DOHH2 (cell line): ENCODE data around the gene SAMD4A.

Experiments
- CTCF ChIP-seq: fragments of 200-600 bp; sonication (generic); IDR thresholded peaks from one replicate; pipeline ENCODE4 v1.5.1; 2014; ENCODE audit warnings: antibody characterized with exemption, mild to moderate bottlenecking, low read depth, low read length; ENCODE audit not compliant: poor library complexity, severe bottlenecking
- EZH2phosphoT487 ChIP-seq: fragments of 200-600 bp; sonication (generic); IDR thresholded peaks from 2 replicates; pipeline ENCODE4 v1.6.1; 2017; ENCODE audit warnings: borderline replicate concordance, mild to moderate bottlenecking, antibody characterized with exemption, low read length, moderate library complexity, mixed read lengths

GRCh38 chr14:54747616-54748015, 180.7 kb downstream of the SAMD4A start:
- TF ChIP-seq CTCF (no peak), EZH2phosphoT487 (no peak)
